Measurements from ENCODE around the gene RGS18. TPM values are rescaled to one million over a fixed set of nuclear protein-coding genes. Genes with fewer than 3 reads are reported as not detected.

RGS18 gene
- total and polyA plus RNA-seq, 2 of the 8 experiments (the other 6 are each of a cell fraction or from before 2014, with no cell fraction given), result not detected

- H2BK20ac ChIP-seq (ENCODE audit: low read length), result no peak overlapping the region
- no peak overlapping the region for H3K4me2 ChIP-seq (ENCODE audit: insufficient read depth in 1 of 2, low read depth in 2 of 2, low read length in 2 of 2)
- no peaks in the 10 kb centered on the region for H3K23me2 ChIP-seq (ENCODE audit: low read depth, low read length)
- H3K23ac ChIP-seq (ENCODE audit: insufficient read length), result no peak overlapping the region
- no peak overlapping the region for H3K56ac ChIP-seq (replicated peaks; ENCODE audit: insufficient read length, low read depth, low read length)
- no peak overlapping the region for H3K9ac ChIP-seq (replicated peaks in 1 of 4; ENCODE audit: extremely low read depth in 1 of 4, low read depth in 3 of 4, low read length in 3 of 4)
- no peak overlapping the region for H3K4ac ChIP-seq (replicated peaks; ENCODE audit: insufficient read length, low read depth, low read length)
- no peaks in the 10 kb centered on the region for H3K27me3 ChIP-seq (replicated peaks in 1 of 4; ENCODE audit: control insufficient read depth in 3 of 4, extremely low read depth in 1 of 4, insufficient read depth in 3 of 4, low read length in 3 of 4)
- H4K91ac ChIP-seq (replicated peaks; ENCODE audit: insufficient read length, low read length), result no peak overlapping the region
- no peak overlapping the region for H4K5ac ChIP-seq (ENCODE audit: insufficient read length, low read depth, low read length)
- DNase-seq (ENCODE audit: low read depth in 1 of 2, low spot score in 2 of 2), result no peak
- H2AK5ac ChIP-seq (ENCODE audit: low read depth, low read length), result no peak overlapping the region
- H3K79me1 ChIP-seq (ENCODE audit: low read depth, low read length), result no peaks in the 10 kb centered on the region
- no peaks in the 10 kb centered on the region for H3K79me2 ChIP-seq (ENCODE audit: control insufficient read depth in 1 of 2, insufficient read depth in 2 of 2, low read length in 2 of 2)
- H3K9me3 ChIP-seq (ENCODE audit: insufficient read depth in 2 of 2, low read depth in 1 of 2, low read length in 1 of 2), result no peaks in the 10 kb centered on the region
- no peak overlapping the region for H2BK15ac ChIP-seq (ENCODE audit: low read length)
- TF ChIP-seq MAFK (IDR thresholded peaks at IDR 0.05; ENCODE audit: low read depth, low read length) (peak; percentile 60; the same call in 1 of the 2 replicates), TAF7 (optimal IDR thresholded peaks at IDR 0.05; ENCODE audit: borderline replicate concordance, low read depth, low read length) (no peak), TAF1 (IDR thresholded peaks at IDR 0.05; ENCODE audit: low read depth, low read length) (no peak), RBBP5 (IDR thresholded peaks at IDR 0.05; ENCODE audit: borderline replicate concordance, low read depth, low read length) (no peak)
- H3K4me3 ChIP-seq (ENCODE audit: extremely low read depth in 1 of 4, insufficient read depth in 2 of 4, low read depth in 3 of 4, low read length in 4 of 4), result no peak overlapping the region
- no peak overlapping the region for H3K27ac ChIP-seq (ENCODE audit: low read depth, low read length)
- no peak overlapping the region for H4K8ac ChIP-seq (ENCODE audit: extremely low read depth, insufficient read depth, low read length)
- H4K20me1 ChIP-seq (replicated peaks in 1 of 2; ENCODE audit: control insufficient read depth in 1 of 2, insufficient read depth in 2 of 2, low read length in 2 of 2), result no peaks in the 10 kb centered on the region
- no peaks in the 10 kb centered on the region for H3K4me1 ChIP-seq (replicated peaks in 1 of 4; ENCODE audit: control insufficient read depth in 3 of 4, insufficient read depth in 4 of 4, low read length in 3 of 4)
- H2BK120ac ChIP-seq (replicated peaks; ENCODE audit: low read depth, low read length), result no peak overlapping the region
- no peak overlapping the region for H2BK12ac ChIP-seq (ENCODE audit: low read depth, low read length)
- no peak overlapping the region for H3K18ac ChIP-seq (ENCODE audit: extremely low read depth, low read length)
- no peak overlapping the region for H2AFZ ChIP-seq (ENCODE audit: low read length)
- H3K14ac ChIP-seq (ENCODE audit: insufficient read length), result no peak overlapping the region
- H2BK5ac ChIP-seq (ENCODE audit: low read depth, low read length), result no peak overlapping the region
- ChIA-PET CTCF (ENCODE audit: partially characterized antibody) (no interaction called here), POLR2A (ENCODE audit: partially characterized antibody) (no interaction called here)
- no peaks in the 10 kb centered on the region for H3K36me3 ChIP-seq (ENCODE audit: control insufficient read depth in 2 of 4, insufficient read depth in 4 of 4, low read length in 3 of 4)
- 90% methylated on average over 2 of the region's 2 CpGs; no CpG with 5 or more reads in 1 of the 2 experiments for WGBS, 2 experiments (ENCODE audit: extremely low coverage in 1 of 2, insufficient coverage in 1 of 2, insufficient read length in 1 of 2, insufficient replicate concordance in 2 of 2, low coverage in 1 of 2, low lambda C conversion rate in 2 of 2, missing lambda C conversion rate in 1 of 2)
- no peak for FAIRE-seq
Measured at GRCh38 chr1:192190066-192190465, 31.8 kb downstream of the RGS18 start.
